SJSA1 (cell line): ENCODE data around the gene EOLA1. TPM values are rescaled to one million over a fixed set of nuclear protein-coding genes. Genes with fewer than 3 reads are reported as not detected.
"Not testable (repeated sequence)": the region's sequence is repeated elsewhere in the genome, so short reads cannot be mapped to it uniquely, and the experiment has no call there.

Source experiments
- DNase-seq, 2 experiments: peaks; one replicate each; pipeline ENCODE4 v3.0.0-alpha.2; 2015 to 2020; ENCODE audit warnings: low spot score in 2 of 2, low read depth in 1 of 2
- H3K27ac ChIP-seq: fragments of 250-450 bp; sonication (Bioruptor Pico); 2 replicates; pipeline ENCODE4 v1.5.1; 2020; ENCODE audit warnings: mild to moderate bottlenecking, moderate library complexity
- H3K27me3 ChIP-seq: fragments of 250-450 bp; sonication (Bioruptor Pico); replicated peaks from 2 replicates; pipeline ENCODE4 v1.5.1; 2020; ENCODE audit warnings: mild to moderate bottlenecking, moderate library complexity
- H3K36me3 ChIP-seq: fragments of 250-450 bp; sonication (Bioruptor Pico); 2 replicates; pipeline ENCODE4 v1.5.1; 2020; ENCODE audit warnings: mild to moderate bottlenecking
- H3K4me1 ChIP-seq: fragments of 250-450 bp; sonication (Bioruptor Pico); replicated peaks from 2 replicates; pipeline ENCODE4 v1.6.1; 2021; ENCODE audit warnings: mild to moderate bottlenecking
- H3K4me3 ChIP-seq: fragments of 250-450 bp; sonication (Bioruptor Pico); 2 replicates; pipeline ENCODE4 v1.5.1; 2020; ENCODE audit warnings: mild to moderate bottlenecking
- H3K9me3 ChIP-seq: fragments of 250-450 bp; sonication (Bioruptor Pico); replicated peaks from 2 replicates; pipeline ENCODE4 v1.5.1; 2020; ENCODE audit warnings: mild to moderate bottlenecking
- total RNA-seq: library from RNA; depleted of rRNA; stranded (reverse); fragments of >200 nt; shearing (Covaris generic); gene quantifications from 2 replicates; pipeline ENCODE4 v1.2.3, GENCODE V29; 2014; rRNA removed

EOLA1 gene
- total RNA-seq: 30.5 and 41.5 TPM in 2 replicates

GRCh38 chrX:149540621-149541520 is at the start of gene EOLA1:
EOLA1 (plus strand) TSS chrX:149541012; CDS start chrX:149545631, 4,619 bp downstream.
- Histone ChIP-seq H3K27ac (peak within 1 kb of the TSS; percentile 90), H3K27me3 (no peaks in the 10 kb centered on the region), H3K36me3 (no peaks in the 10 kb centered on the region), H3K4me1 (0 out of 2 replicates have a peak, but pooled peaks cover 2% of the 10 kb centered on the region), H3K4me3 (peak within 1 kb of the TSS; percentile 61), H3K9me3 (no peaks in the 10 kb centered on the region)
- DNase-seq: peak; percentile 86

DNA sequence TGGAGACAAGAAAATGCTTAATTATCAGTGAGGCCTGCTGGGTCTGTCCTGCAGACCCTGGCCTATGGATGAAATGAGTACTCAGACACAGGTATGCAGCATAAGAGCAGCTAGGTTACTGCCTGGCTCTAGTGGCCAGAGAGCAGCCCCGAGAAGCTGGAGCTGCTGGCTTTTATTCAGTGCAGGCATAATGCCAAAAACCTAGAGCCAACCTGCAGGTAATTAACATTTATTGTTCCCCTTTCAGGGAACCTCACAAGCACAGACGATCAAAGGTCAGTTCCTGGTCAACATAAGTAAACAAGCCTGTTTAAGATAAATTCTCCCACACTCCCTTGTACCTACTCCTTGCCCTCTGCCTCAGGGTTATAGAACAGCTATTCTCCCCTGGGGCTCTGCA is 49.0 kb upstream of the EOLA1 start:
- H3K4me3 ChIP-seq: no peak overlapping the region
- H3K36me3 ChIP-seq: peaks cover 32% of the 10 kb centered on the region
- peaks cover 27% of the 10 kb centered on the region for H3K4me1 ChIP-seq
- H3K9me3 ChIP-seq: no peaks in the 10 kb centered on the region
- no peak overlapping the region for H3K27ac ChIP-seq
- no peak for DNase-seq
- H3K27me3 ChIP-seq: no peaks in the 10 kb centered on the region

GRCh38 chrX:149493567-149494562 is 46.9 kb upstream of the EOLA1 start:
- DNase-seq: no peak
- peaks cover 39% of the 10 kb centered on the region for H3K36me3 ChIP-seq
- H3K4me3 ChIP-seq: no peak overlapping the region
- peaks cover 31% of the 10 kb centered on the region for H3K4me1 ChIP-seq
- H3K9me3 ChIP-seq: no peaks in the 10 kb centered on the region
- H3K27me3 ChIP-seq: no peaks in the 10 kb centered on the region
- no peak overlapping the region for H3K27ac ChIP-seq

GRCh38 chrX:149494844-149495565 is 45.8 kb upstream of the EOLA1 start:
- H3K27me3 ChIP-seq: no peaks in the 10 kb centered on the region
- H3K9me3 ChIP-seq: no peaks in the 10 kb centered on the region
- no peak for DNase-seq
- peaks cover 31% of the 10 kb centered on the region for H3K4me1 ChIP-seq
- peaks cover 39% of the 10 kb centered on the region for H3K36me3 ChIP-seq
- H3K4me3 ChIP-seq: no peak overlapping the region
- H3K27ac ChIP-seq: peak overlapping the region; percentile 48

GRCh38 chrX:149495573-149496071 is 45.2 kb upstream of the EOLA1 start:
- no peaks in the 10 kb centered on the region for H3K9me3 ChIP-seq
- peak; percentile 77 to 82 for DNase-seq
- H3K36me3 ChIP-seq: peaks cover 43% of the 10 kb centered on the region
- H3K4me1 ChIP-seq: peaks cover 31% of the 10 kb centered on the region
- no peak overlapping the region for H3K4me3 ChIP-seq
- no peaks in the 10 kb centered on the region for H3K27me3 ChIP-seq
- peak overlapping the region; percentile 48 for H3K27ac ChIP-seq

DNA sequence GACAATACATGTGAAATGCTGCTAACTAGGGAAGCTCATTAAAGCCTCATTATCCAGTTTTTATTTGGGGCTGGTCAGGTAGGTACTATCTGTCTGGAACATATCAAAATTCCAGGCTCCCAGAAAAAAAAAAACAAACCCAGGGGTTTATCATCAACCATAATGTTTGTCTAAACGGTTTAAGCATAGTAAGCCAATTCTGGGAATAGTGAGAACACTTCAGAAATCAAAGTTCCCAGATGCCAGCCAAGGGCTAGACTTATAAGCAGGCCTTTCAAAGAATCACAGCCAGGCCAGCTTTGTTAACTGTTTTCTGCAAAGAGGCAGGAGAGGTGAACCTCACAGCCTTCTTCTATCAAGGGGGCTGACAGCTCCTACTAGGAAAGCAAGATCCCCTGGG is 43.8 kb upstream of the EOLA1 start:
- no peak overlapping the region for H3K4me3 ChIP-seq
- H3K27me3 ChIP-seq: no peaks in the 10 kb centered on the region
- H3K9me3 ChIP-seq: no peaks in the 10 kb centered on the region
- H3K4me1 ChIP-seq: peaks cover 31% of the 10 kb centered on the region
- no peak for DNase-seq
- H3K27ac ChIP-seq: no peak overlapping the region
- H3K36me3 ChIP-seq: peaks cover 50% of the 10 kb centered on the region

DNA sequence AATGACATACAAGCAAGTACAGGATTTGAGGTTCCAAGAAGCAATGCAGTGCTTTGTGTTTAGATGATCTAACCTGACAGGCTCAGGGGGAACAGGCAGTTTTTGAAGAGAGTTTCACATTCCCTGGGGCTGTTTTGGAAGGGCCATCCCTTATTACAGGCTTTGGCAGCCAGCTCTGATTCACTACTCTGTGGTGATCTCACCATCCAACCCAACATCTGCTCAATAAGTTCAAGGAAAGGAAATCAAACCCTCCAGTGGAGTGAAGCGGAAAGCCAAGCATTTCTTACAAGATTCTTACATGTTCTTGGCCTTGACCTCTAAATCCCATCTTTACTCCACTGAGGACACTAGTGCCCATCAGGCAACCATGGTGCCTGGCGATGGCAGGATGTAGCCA is 43.2 kb upstream of the EOLA1 start:
- Histone ChIP-seq H3K36me3 (peaks cover 53% of the 10 kb centered on the region), H3K4me1 (peaks cover 31% of the 10 kb centered on the region), H3K27me3 (no peaks in the 10 kb centered on the region), H3K4me3 (no peak overlapping the region), H3K9me3 (no peaks in the 10 kb centered on the region), H3K27ac (no peak overlapping the region)
- DNase-seq: no peak

- peaks cover 47% of the 10 kb centered on the region for H3K36me3 ChIP-seq
- H3K4me1 ChIP-seq: peaks cover 30% of the 10 kb centered on the region
- no peak for DNase-seq
- no peak overlapping the region for H3K4me3 ChIP-seq
- no peak overlapping the region for H3K27ac ChIP-seq
- no peaks in the 10 kb centered on the region for H3K27me3 ChIP-seq
- no peaks in the 10 kb centered on the region for H3K9me3 ChIP-seq
These were observed 42.0 kb upstream of the EOLA1 start for GRCh38 chrX:149498767-149499166.

DNA sequence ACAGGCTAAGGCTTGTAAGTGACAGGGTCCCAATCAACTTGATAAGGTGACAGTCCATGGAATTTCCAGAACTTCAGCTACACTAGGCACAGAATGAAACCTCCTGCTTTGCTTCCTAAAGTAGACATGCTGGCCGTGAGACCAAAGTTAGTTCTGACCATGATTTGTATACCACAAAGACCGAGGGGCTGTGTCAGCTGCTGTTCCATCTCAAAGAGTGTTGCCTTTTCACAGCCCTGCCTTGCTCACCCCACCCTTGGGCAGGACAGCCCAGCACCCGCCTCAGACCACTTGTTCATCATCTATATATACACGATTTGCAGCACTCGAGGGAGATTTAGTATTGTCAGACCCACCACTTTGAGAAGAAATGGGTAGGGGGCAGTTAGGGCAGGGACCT is 41.0 kb upstream of the EOLA1 start:
- H3K27ac ChIP-seq: no peak overlapping the region

GRCh38 chrX:149502923-149503322 is 37.9 kb upstream of the EOLA1 start:
- not testable (repeated sequence) for DNase-seq, H3K9me3 ChIP-seq, H3K27me3 ChIP-seq, H3K27ac ChIP-seq, H3K4me3 ChIP-seq
- peaks cover 19% of the 10 kb centered on the region for H3K36me3 ChIP-seq
- H3K4me1 ChIP-seq: peaks cover 12% of the 10 kb centered on the region

More for the DNA sequence above, 41.0 kb upstream of the EOLA1 start:
- no peak overlapping the region for H3K4me3 ChIP-seq
- peaks cover 39% of the 10 kb centered on the region for H3K36me3 ChIP-seq
- no peaks in the 10 kb centered on the region for H3K27me3 ChIP-seq
- H3K4me1 ChIP-seq: peaks cover 27% of the 10 kb centered on the region
- DNase-seq: no peak
- H3K9me3 ChIP-seq: no peaks in the 10 kb centered on the region

GRCh38 chrX:149503446-149503845 is 37.4 kb upstream of the EOLA1 start:
- H3K27ac ChIP-seq, H3K4me3 ChIP-seq: not testable (repeated sequence)
- peaks cover 12% of the 10 kb centered on the region for H3K4me1 ChIP-seq

DNA sequence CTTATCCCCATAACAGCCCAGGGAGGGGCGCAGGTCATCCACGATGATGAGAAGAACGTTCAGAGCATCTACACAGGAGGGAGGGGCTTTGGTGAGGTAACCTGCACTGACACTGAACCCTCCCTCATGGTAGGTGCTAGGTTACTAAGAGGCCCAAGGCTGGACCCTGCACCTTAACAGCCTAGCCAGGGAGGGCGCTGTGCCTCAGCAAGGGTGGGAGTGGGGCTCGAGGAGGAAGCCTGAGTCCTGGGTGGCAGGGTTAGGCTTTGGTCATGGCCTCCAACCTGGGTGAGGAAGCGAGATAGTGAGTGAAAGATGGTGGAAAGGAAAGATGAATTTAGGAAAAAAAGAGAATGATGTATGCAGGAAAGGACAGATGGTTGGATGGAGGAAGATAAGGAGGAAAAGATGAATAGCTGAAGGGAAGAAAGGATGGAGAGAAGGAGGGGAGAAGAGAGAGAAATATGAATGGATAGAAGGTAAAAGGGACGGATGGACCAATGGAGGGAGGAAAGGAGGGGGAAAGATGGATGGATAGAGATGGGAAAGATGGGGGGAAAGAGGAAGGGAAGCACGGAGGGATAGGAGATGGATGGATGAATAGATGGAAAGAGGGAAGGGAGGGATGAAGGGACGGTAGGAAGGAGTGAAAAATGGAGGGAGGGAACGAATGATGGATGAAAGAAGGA is 36.4 kb upstream of the EOLA1 start:
- no peak for DNase-seq

More at GRCh38 chrX:149503446-149503845, 37.4 kb upstream of the EOLA1 start:
- peak; percentile 21 to 68 for DNase-seq
- H3K36me3 ChIP-seq: peaks cover 17% of the 10 kb centered on the region
- not testable (repeated sequence) for H3K27me3 ChIP-seq, H3K9me3 ChIP-seq

More for the DNA sequence above, 36.4 kb upstream of the EOLA1 start:
- peak overlapping the region; percentile 56 for H3K4me3 ChIP-seq
- H3K9me3 ChIP-seq: no peaks in the 10 kb centered on the region
- H3K36me3 ChIP-seq: peaks cover 14% of the 10 kb centered on the region
- H3K4me1 ChIP-seq: peaks cover 12% of the 10 kb centered on the region
- peak overlapping the region; percentile 65 for H3K27ac ChIP-seq
- H3K27me3 ChIP-seq: no peaks in the 10 kb centered on the region
